LNCAP (cell line): ENCODE results near the gene COPS7A.

ENCODE experiments used
- CTCF ChIP-seq: fragments of 450-650 bp; IDR thresholded peaks from 2 replicates; pipeline ENCODE4 v1.5.1; 2017; ENCODE audit warnings: mild to moderate bottlenecking

COPS7A gene

DNA sequence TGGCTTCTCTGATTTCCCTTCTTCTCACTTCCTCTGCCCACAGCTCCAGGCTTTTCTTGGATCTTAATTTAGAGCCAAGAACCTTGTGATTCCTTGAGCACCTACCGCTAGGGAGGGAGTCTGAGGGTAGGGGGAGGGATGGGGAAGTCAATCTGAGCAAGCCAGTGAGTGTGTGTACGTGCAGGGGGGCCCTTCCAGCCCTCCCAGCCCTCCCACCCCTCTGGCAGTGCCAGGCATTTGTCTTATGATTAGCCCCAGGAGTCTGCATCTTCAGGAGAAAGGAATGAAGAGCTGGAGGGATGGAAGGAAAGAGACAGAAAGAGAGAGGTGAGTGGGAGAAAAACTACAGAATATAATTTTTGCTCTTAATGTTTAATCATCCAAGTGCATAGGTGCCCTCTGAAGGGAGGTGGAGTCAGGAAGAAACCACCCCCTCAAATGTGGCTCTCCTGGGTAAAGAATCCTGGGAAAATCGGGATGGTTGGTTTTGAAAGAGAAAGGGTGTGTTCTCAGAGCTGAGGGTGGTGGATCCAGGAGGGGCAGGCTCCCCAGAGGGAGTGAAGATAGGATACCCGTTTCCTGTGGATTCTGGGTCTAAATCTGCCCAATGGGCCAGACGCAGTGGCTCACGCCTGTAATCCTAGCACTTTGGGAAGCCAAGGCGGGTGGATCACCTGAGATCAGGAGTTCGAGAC lies 25.3 kb upstream of the COPS7A start:
- no peak for TF ChIP-seq CTCF

DNA sequence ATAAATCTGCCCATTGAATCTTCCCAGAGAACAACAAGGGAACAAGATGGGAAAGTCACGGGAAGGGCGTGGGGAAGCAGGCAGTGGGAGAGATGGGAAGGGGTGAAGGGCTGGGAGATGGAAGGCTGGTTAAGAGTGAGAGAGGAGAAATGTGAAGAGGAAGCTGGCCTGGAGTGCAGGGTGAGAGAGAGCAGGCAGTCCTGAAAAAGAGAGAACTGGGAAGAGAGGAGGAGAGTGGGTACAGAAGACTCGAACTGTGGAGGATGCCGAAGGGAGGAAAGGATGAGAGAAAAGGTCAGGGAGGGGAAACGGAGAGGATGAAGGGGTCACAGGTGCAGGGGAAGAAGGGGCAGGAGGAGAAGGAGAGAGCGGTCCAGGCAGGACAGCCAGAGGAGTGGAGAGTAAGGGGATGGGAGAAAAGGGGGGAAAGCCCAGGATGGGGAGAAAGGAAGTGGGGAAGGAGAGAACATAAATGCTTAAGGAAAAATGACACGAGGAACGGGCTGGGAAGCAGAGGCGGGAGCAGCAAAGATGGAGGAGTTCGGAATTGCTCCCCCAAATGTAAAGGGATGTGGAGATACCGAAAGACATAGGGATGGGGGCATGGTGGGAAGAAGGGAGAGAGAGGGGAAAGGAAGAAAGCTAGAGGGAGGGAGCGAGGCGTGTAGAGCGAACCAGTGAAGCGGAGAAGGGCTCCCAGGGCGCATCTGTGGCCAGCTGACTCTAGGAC lies 24.4 kb upstream of the COPS7A start:
- TF ChIP-seq CTCF: no peak

DNA sequence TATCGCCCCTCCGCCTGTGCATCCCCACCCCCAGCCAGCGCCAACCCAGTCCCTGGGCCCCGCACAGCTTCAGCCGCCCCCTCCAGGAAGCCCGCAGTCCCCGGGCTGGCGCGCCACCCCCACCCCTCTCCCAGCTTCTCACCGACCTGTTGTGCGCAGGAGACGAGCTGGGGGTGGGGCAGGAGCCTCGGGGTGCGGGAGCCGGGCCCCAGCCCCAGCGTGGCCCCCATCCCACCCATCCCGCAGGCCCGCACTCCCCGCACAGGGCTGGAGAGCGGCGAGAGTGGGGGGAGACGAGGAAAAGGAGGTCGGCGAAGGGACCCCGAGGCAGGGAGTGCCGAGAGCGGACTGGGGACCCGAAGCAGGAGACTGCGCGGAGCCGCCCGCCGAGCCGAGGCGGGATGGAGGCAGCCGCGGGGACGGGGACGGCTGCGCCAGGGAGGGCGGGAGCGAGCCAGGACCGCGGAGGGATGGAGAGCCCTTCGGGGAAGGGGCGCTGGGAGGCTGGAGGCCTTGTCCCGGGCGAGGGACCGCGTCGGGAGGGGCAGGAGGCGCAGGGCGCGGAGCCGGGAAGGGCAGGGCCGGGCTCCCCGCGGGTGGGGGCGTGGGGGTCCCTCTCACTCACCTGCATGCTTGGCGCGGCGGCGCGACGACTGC lies 23.7 kb upstream of the COPS7A start:
- no peak for TF ChIP-seq CTCF

DNA sequence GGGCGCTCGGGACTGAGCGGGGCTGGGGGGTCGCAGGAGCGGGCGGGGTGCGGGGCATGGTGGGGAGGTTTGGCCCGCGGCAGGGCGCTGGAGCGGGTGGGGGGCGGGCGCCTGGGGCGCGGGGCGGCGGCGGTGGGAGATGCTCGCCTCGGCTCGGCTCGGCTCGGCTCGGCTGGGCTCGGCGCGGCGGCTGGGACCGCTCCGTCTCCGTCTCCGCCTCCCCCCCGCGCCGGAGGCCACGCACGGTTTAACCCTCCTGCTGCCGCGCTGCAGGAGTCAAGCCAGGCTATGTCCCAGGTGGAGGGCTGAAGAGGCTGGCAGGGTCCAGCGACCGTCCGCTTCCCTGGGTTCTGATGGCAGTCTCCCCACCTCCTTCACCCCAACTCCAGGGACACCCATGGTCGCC lies 23.2 kb upstream of the COPS7A start, which contains the start of gene PIANP:
Gene PIANP, minus strand, starts transcription at position 170 of the 406 bp plus-strand sequence. CDS start 2,754 bp downstream, outside the sequence.
- TF ChIP-seq CTCF: no peak

DNA sequence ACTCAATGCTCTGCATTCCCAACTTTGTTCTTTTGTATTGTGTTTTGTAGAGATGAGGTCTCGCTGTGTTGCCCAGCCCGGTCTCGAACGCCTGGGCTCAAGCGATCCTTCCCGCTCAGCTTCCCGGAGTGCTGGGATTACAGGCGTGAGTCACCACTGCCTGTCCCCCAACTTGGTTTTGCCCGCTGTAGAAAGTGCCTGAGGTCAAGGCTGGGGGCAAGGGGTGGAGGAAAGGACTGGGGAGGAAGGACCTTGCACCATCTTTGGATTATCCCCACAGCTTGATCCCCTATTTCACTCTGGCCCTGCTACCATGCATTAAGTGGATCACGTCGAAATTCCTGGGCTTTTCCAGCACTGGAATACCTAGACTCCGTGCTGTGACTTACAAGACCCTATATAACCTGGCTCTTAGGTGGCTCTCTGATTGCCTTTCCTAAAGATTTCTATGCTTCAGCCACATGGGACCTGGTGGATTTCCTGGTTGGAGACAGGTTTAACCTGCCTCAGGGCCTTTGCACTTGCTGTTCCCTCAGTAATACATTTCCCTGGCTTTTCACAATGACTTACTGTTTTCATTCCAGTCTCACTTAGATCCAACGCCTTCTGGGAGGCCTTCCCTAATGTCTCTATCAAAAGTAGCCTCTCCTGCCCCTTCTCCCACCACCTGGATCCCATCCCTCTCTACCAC lies 22.6 kb upstream of the COPS7A start:
- no peak for TF ChIP-seq CTCF

DNA sequence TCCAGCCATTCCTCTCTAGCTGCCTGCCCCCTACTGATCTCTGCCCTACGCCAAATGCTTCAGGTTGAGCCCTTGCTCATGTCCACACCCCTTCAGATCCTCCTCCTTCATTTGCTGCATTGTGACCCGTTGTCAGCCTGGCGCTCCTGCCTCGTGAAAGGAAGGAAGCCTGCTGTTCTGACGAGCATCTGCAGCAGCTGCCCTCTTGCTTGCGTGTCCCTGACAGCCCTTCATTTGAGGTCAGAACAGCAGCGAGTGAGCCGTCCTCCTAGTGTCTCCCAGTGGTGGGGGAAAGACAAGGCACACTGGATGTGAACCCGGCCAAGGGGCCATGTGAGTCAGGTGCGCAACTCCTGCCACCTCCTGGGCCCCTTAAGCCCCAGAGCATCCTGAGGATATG lies 20.2 kb upstream of the COPS7A start:
- TF ChIP-seq CTCF: no peak

GRCh38 chr12:6708960-6709394 lies 14.9 kb upstream of the COPS7A start:
- TF ChIP-seq CTCF: no peak
